ENCODE data around the gene PIWIL1. TPM values are rescaled to one million over a fixed set of nuclear protein-coding genes. Genes with fewer than 3 reads are reported as not detected.

The PIWIL1 gene
- total RNA-seq (2014; rRNA removed; shearing (Covaris generic); ENCODE audit: low replicate concordance): not detected in 2 replicates

- Histone ChIP-seq H3K4me1 (ENCODE audit: low read length) (no peaks in the 10 kb centered on the region), H3K9ac (ENCODE audit: low read length) (no peak within 1 kb of the TSS), H3K4me3 (ENCODE audit: low read length) (no peak within 1 kb of the TSS), H3K9me2 (replicated peaks; ENCODE audit: insufficient read depth, low read length) (no peaks in the 10 kb centered on the region), H3K4me2 (ENCODE audit: low read depth, low read length, poor library complexity, severe bottlenecking) (no peak within 1 kb of the TSS), H2AFZ (ENCODE audit: low read length) (no peak within 1 kb of the TSS), H3K9me3 (ENCODE audit: low read length) (no peaks in the 10 kb centered on the region), H3K36me3 (ENCODE audit: insufficient read depth, low read length) (no peaks in the 10 kb centered on the region), H4K20me1 (ENCODE audit: insufficient read depth, low read depth, low read length) (no peaks in the 10 kb centered on the region), H3K79me2 (ENCODE audit: low read length) (no peaks in the 10 kb centered on the region), H3K27ac (ENCODE audit: low read length) (no peak within 1 kb of the TSS), H3K27me3 (ENCODE audit: low read length) (no peaks in the 10 kb centered on the region)
- DNase-seq: peak; percentile 15
Measured at GRCh38 chr12:130337488-130338303, at the start of gene PIWIL1. TSS of gene PIWIL1 (plus strand) at chr12:130337887. CDS start at chr12:130342592, 4,705 bp downstream.

- no peaks in the 10 kb centered on the region for H3K9me3 ChIP-seq (ENCODE audit: low read length)
- H3K36me3 ChIP-seq (ENCODE audit: insufficient read depth, low read length): no peaks in the 10 kb centered on the region
- no peak overlapping the region for H2AFZ ChIP-seq (ENCODE audit: low read length)
- no peak overlapping the region for H3K4me3 ChIP-seq (ENCODE audit: low read length)
- H3K9me2 ChIP-seq (replicated peaks; ENCODE audit: insufficient read depth, low read length): no peaks in the 10 kb centered on the region
- no peaks in the 10 kb centered on the region for H3K79me2 ChIP-seq (ENCODE audit: low read length)
- no peak for DNase-seq
- no peaks in the 10 kb centered on the region for H3K27me3 ChIP-seq (ENCODE audit: low read length)
- H3K4me1 ChIP-seq (ENCODE audit: low read length): no peaks in the 10 kb centered on the region
- H3K4me2 ChIP-seq (ENCODE audit: low read depth, low read length, poor library complexity, severe bottlenecking): no peak overlapping the region
- H3K9ac ChIP-seq (ENCODE audit: low read length): no peak overlapping the region
- H3K27ac ChIP-seq (ENCODE audit: low read length): no peak overlapping the region
- no peaks in the 10 kb centered on the region for H4K20me1 ChIP-seq (ENCODE audit: insufficient read depth, low read depth, low read length)
Measured at GRCh38 chr12:130288206-130288605, 49.5 kb upstream of the PIWIL1 start.

- Histone ChIP-seq H3K36me3 (ENCODE audit: insufficient read depth, low read length) (no peaks in the 10 kb centered on the region), H3K9ac (ENCODE audit: low read length) (no peak overlapping the region), H3K4me3 (ENCODE audit: low read length) (no peak overlapping the region), H3K79me2 (ENCODE audit: low read length) (no peaks in the 10 kb centered on the region), H3K27me3 (ENCODE audit: low read length) (no peaks in the 10 kb centered on the region), H3K4me1 (ENCODE audit: low read length) (no peaks in the 10 kb centered on the region), H3K27ac (ENCODE audit: low read length) (no peak overlapping the region), H3K9me3 (ENCODE audit: low read length) (no peaks in the 10 kb centered on the region), H4K20me1 (ENCODE audit: insufficient read depth, low read depth, low read length) (no peaks in the 10 kb centered on the region), H3K9me2 (replicated peaks; ENCODE audit: insufficient read depth, low read length) (no peaks in the 10 kb centered on the region), H3K4me2 (ENCODE audit: low read depth, low read length, poor library complexity, severe bottlenecking) (no peak overlapping the region), H2AFZ (ENCODE audit: low read length) (no peak overlapping the region)
- no peak for DNase-seq
Measured at GRCh38 chr12:130288691-130289090, 49.0 kb upstream of the PIWIL1 start.

GRCh38 chr12:130290114-130290513 is 47.6 kb upstream of the PIWIL1 start:
- DNase-seq: no peak
- Histone ChIP-seq H3K79me2 (ENCODE audit: low read length) (no peaks in the 10 kb centered on the region), H3K4me1 (ENCODE audit: low read length) (no peaks in the 10 kb centered on the region), H3K36me3 (ENCODE audit: insufficient read depth, low read length) (no peaks in the 10 kb centered on the region), H3K27me3 (ENCODE audit: low read length) (no peaks in the 10 kb centered on the region), H3K4me2 (ENCODE audit: low read depth, low read length, poor library complexity, severe bottlenecking) (no peak overlapping the region), H2AFZ (ENCODE audit: low read length) (no peak overlapping the region), H3K27ac (ENCODE audit: low read length) (no peak overlapping the region), H3K9ac (ENCODE audit: low read length) (no peak overlapping the region), H3K9me3 (ENCODE audit: low read length) (no peaks in the 10 kb centered on the region), H4K20me1 (ENCODE audit: insufficient read depth, low read depth, low read length) (no peaks in the 10 kb centered on the region), H3K4me3 (ENCODE audit: low read length) (no peak overlapping the region), H3K9me2 (replicated peaks; ENCODE audit: insufficient read depth, low read length) (no peaks in the 10 kb centered on the region)

DNA sequence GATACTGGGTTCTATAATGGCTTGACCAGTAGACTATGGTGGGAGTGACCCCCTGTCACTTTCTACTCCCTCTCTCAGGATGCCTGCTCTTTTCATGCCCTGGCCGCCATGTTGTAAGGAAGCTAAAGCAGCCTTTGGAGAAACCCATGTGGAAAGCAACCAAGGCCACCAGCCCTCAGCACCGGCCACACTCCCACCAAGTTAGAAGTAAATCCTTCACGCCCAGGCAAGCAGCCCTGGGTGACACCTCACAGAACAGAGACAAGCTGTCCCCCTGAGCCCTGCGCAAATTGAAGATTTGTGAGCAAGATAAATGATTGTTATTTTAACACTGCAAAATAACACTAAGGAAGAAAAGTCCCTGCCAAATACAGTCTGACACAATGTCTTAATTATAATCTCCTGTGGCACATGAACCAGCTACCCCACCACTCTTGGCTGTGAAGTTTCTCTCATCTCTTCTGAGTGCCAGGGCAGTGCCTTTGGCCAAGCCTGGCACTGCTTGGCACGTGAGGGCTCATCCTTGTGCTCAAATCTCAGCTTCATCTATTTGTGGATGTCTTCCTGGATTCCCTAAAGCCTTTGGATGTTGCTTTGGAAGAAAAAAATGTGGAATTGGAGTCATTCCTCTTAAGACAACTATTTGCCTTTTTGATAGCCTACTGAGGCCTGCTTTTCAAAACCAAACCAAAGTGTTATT is 39.2 kb upstream of the PIWIL1 start:
- H3K9me3 ChIP-seq (ENCODE audit: low read length): no peaks in the 10 kb centered on the region
- H3K79me2 ChIP-seq (ENCODE audit: low read length): no peaks in the 10 kb centered on the region
- no peak overlapping the region for H3K27ac ChIP-seq (ENCODE audit: low read length)
- no peak overlapping the region for H3K4me3 ChIP-seq (ENCODE audit: low read length)
- no peak overlapping the region for H2AFZ ChIP-seq (ENCODE audit: low read length)
- H3K27me3 ChIP-seq (ENCODE audit: low read length): no peaks in the 10 kb centered on the region
- no peaks in the 10 kb centered on the region for H3K36me3 ChIP-seq (ENCODE audit: insufficient read depth, low read length)
- DNase-seq: no peak
- H3K9ac ChIP-seq (ENCODE audit: low read length): no peak overlapping the region
- no peaks in the 10 kb centered on the region for H3K9me2 ChIP-seq (replicated peaks; ENCODE audit: insufficient read depth, low read length)
- no peaks in the 10 kb centered on the region for H3K4me1 ChIP-seq (ENCODE audit: low read length)
- H3K4me2 ChIP-seq (ENCODE audit: low read depth, low read length, poor library complexity, severe bottlenecking): no peak overlapping the region
- no peaks in the 10 kb centered on the region for H4K20me1 ChIP-seq (ENCODE audit: insufficient read depth, low read depth, low read length)

DNA sequence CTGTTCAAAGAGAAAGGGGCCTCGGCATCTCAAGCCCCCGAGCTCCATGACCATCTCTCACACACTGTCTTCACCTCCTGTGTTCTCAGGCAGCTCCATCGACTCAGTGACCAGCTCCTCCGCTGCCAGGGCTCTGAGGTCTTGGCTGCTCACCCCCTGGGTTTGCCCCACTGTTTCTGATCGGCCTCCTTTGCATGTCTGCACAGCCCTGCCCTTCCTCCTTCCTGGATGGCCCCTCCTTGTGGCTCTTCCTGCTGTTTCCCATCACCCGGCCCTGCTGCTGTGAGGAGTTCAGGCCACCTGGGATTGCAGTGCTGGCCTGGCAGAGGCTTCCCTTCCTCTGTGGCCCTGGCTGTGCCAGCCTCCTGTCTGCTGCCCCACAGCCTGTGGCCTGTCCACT is 38.1 kb upstream of the PIWIL1 start:
- Histone ChIP-seq H3K9me2 (replicated peaks; ENCODE audit: insufficient read depth, low read length) (no peaks in the 10 kb centered on the region), H3K36me3 (ENCODE audit: insufficient read depth, low read length) (no peaks in the 10 kb centered on the region), H3K4me3 (ENCODE audit: low read length) (no peak overlapping the region), H3K27ac (ENCODE audit: low read length) (no peak overlapping the region), H3K9ac (ENCODE audit: low read length) (no peak overlapping the region), H4K20me1 (ENCODE audit: insufficient read depth, low read depth, low read length) (no peaks in the 10 kb centered on the region), H3K79me2 (ENCODE audit: low read length) (no peaks in the 10 kb centered on the region), H3K9me3 (ENCODE audit: low read length) (no peaks in the 10 kb centered on the region), H3K4me2 (ENCODE audit: low read depth, low read length, poor library complexity, severe bottlenecking) (no peak overlapping the region), H3K27me3 (ENCODE audit: low read length) (no peaks in the 10 kb centered on the region), H2AFZ (ENCODE audit: low read length) (no peak overlapping the region), H3K4me1 (ENCODE audit: low read length) (no peaks in the 10 kb centered on the region)
- DNase-seq: no peak

- Histone ChIP-seq H3K9ac (ENCODE audit: low read length) (no peak overlapping the region), H3K9me2 (replicated peaks; ENCODE audit: insufficient read depth, low read length) (no peaks in the 10 kb centered on the region), H3K79me2 (ENCODE audit: low read length) (no peaks in the 10 kb centered on the region), H2AFZ (ENCODE audit: low read length) (no peak overlapping the region), H3K4me3 (ENCODE audit: low read length) (no peak overlapping the region), H3K27me3 (ENCODE audit: low read length) (no peaks in the 10 kb centered on the region), H3K9me3 (ENCODE audit: low read length) (no peaks in the 10 kb centered on the region), H3K4me2 (ENCODE audit: low read depth, low read length, poor library complexity, severe bottlenecking) (no peak overlapping the region), H4K20me1 (ENCODE audit: insufficient read depth, low read depth, low read length) (no peaks in the 10 kb centered on the region), H3K4me1 (ENCODE audit: low read length) (no peaks in the 10 kb centered on the region), H3K27ac (ENCODE audit: low read length) (no peak overlapping the region), H3K36me3 (ENCODE audit: insufficient read depth, low read length) (no peaks in the 10 kb centered on the region)
- no peak for DNase-seq
Measured at GRCh38 chr12:130300090-130300489, 37.6 kb upstream of the PIWIL1 start.

GRCh38 chr12:130300737-130301535 is 36.8 kb upstream of the PIWIL1 start:
- Histone ChIP-seq H3K4me3 (ENCODE audit: low read length) (no peak overlapping the region), H3K27ac (ENCODE audit: low read length) (no peak overlapping the region), H4K20me1 (ENCODE audit: insufficient read depth, low read depth, low read length) (no peaks in the 10 kb centered on the region), H3K27me3 (ENCODE audit: low read length) (no peaks in the 10 kb centered on the region), H2AFZ (ENCODE audit: low read length) (no peak overlapping the region), H3K9me2 (replicated peaks; ENCODE audit: insufficient read depth, low read length) (no peaks in the 10 kb centered on the region), H3K79me2 (ENCODE audit: low read length) (no peaks in the 10 kb centered on the region), H3K9ac (ENCODE audit: low read length) (no peak overlapping the region), H3K4me1 (ENCODE audit: low read length) (no peaks in the 10 kb centered on the region), H3K9me3 (ENCODE audit: low read length) (no peaks in the 10 kb centered on the region), H3K36me3 (ENCODE audit: insufficient read depth, low read length) (no peaks in the 10 kb centered on the region), H3K4me2 (ENCODE audit: low read depth, low read length, poor library complexity, severe bottlenecking) (no peak overlapping the region)
- DNase-seq: no peak
